Osteoblast (primary cell): ENCODE measurements around the gene MALT1. TPM values are rescaled to one million over a fixed set of nuclear protein-coding genes. Genes with fewer than 3 reads are reported as not detected.

Experiments
- DNase-seq: peaks from one replicate; pipeline ENCODE4 v3.0.0; 2011; ENCODE audit warnings: low spot score, mixed read lengths; ENCODE audit not compliant: insufficient read length; ENCODE audit errors: missing footprints
- H2AFZ ChIP-seq: 2 replicates; pipeline ENCODE4 v1.6.0; 2011; ENCODE audit warnings: mild to moderate bottlenecking, low read length
- H3K27ac ChIP-seq: 2 replicates; pipeline ENCODE4 v1.5.1; 2011; ENCODE audit warnings: mild to moderate bottlenecking, low read depth, low read length, moderate library complexity
- H3K27me3 ChIP-seq: 2 replicates; pipeline ENCODE4 v1.6.0; 2012; ENCODE audit warnings: mild to moderate bottlenecking, control low read depth, inconsistent platforms, low read length, moderate library complexity; ENCODE audit not compliant: insufficient read depth
- H3K36me3 ChIP-seq: 2 replicates; pipeline ENCODE4 v1.5.1; 2011; ENCODE audit warnings: mild to moderate bottlenecking, low read length, control low read depth, moderate library complexity; ENCODE audit not compliant: insufficient read depth
- H3K4me1 ChIP-seq: 2 replicates; pipeline ENCODE4 v1.5.1; 2011; ENCODE audit warnings: mild to moderate bottlenecking, low read length, control low read depth, moderate library complexity; ENCODE audit not compliant: insufficient read depth
- H3K4me2 ChIP-seq: 2 replicates; pipeline ENCODE4 v1.6.0; 2011; ENCODE audit warnings: mild to moderate bottlenecking, low read length; ENCODE audit not compliant: insufficient read depth
- H3K4me3 ChIP-seq: fragments of 200-600 bp; sonication (generic); 3 replicates; pipeline ENCODE4 v1.5.1; 2012; ENCODE audit warnings: mild to moderate bottlenecking, low read length, inconsistent platforms; ENCODE audit not compliant: insufficient read depth
- H3K79me2 ChIP-seq: 2 replicates; pipeline ENCODE4 v1.6.0; 2012; ENCODE audit warnings: mild to moderate bottlenecking, low read length, control low read depth, inconsistent platforms; ENCODE audit not compliant: insufficient read depth
- H3K9me3 ChIP-seq: 2 replicates; pipeline ENCODE4 v1.5.1; 2011; ENCODE audit warnings: low read depth, low read length, control low read depth
- H4K20me1 ChIP-seq: 2 replicates; pipeline ENCODE4 v1.6.0; 2012; ENCODE audit warnings: mild to moderate bottlenecking, low read length, control low read depth; ENCODE audit not compliant: insufficient read depth
- total RNA-seq: library from RNA; depleted of rRNA; stranded (reverse); fragments of >200 nt; gene quantifications from 2 replicates; pipeline ENCODE4 v1.2.3, GENCODE V29; 2012
- TF ChIP-seq, protein P1 (sequence below): IDR thresholded peaks from 2 replicates; pipeline ENCODE4 v1.5.1; 2011; ENCODE audit warnings: mild to moderate bottlenecking, low read depth, low read length, moderate library complexity; ENCODE audit errors: extremely low read depth

The MALT1 gene
- total RNA-seq, 1 donor: 55.7 TPM

DNA sequence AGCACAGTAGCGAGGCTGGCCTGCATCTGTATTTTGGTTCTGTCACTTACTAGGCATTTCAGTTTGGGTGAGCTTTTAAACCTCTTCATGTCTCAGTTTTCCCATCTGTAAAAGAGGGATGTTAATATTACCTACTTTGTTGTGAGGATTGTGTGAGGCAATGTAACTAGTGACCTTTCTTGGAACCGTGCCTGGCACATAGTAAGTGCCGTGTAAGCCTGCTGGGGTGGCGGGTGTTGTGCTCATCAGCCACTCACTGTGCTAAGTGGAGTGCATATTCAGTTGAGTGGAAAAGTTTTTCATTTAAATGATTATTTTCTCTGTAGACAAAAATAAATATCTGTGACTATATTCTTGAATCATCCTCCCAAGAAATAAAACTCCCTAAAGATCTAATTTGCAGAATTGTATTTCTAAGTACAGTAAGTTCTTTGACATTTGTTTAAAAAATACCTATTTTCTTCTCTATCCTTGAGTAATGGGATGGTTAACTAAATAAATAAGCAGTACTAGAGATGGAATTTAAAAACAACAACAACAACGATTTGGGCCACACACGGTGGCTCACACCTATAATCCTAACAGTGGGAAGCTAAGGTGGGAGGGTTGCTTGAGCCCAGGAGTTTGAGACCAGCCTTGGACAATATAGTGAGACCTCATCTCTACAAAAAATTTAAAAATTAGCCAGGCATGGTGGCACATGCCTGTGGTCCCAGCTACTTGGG is 56.7 kb downstream of the MALT1 start:
- Histone ChIP-seq H3K9me3 (no peaks in the 10 kb centered on the region), H3K27ac (no peak overlapping the region), H3K4me1 (no peaks in the 10 kb centered on the region), H3K79me2 (no peaks in the 10 kb centered on the region), H3K4me2 (no peak overlapping the region), H4K20me1 (no peaks in the 10 kb centered on the region), H3K36me3 (peaks cover 6% of the 10 kb centered on the region), H3K27me3 (no peaks in the 10 kb centered on the region), H2AFZ (no peak overlapping the region), H3K4me3 (no peak overlapping the region)
- no peak for DNase-seq
- TF ChIP-seq, protein P1, sequence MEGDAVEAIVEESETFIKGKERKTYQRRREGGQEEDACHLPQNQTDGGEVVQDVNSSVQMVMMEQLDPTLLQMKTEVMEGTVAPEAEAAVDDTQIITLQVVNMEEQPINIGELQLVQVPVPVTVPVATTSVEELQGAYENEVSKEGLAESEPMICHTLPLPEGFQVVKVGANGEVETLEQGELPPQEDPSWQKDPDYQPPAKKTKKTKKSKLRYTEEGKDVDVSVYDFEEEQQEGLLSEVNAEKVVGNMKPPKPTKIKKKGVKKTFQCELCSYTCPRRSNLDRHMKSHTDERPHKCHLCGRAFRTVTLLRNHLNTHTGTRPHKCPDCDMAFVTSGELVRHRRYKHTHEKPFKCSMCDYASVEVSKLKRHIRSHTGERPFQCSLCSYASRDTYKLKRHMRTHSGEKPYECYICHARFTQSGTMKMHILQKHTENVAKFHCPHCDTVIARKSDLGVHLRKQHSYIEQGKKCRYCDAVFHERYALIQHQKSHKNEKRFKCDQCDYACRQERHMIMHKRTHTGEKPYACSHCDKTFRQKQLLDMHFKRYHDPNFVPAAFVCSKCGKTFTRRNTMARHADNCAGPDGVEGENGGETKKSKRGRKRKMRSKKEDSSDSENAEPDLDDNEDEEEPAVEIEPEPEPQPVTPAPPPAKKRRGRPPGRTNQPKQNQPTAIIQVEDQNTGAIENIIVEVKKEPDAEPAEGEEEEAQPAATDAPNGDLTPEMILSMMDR: no peak

DNA sequence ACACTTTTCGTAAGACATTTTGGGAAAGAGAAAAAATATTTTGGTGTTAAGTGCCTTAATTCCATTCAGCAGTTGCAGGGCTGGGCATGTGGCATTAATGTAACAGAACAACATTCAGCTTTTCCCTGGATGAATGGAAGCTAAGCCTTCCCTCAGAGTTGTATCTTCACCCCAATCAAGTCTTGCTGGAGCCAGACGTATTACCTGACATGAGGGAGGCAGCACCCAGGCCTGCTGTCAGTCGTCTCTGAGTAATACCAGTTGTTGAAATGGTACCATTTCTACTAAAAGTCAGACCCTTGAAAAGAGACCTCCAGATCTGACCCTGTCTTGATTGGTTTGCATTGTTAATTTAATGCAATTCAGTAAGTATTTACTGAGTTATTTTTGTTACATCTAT is 57.5 kb downstream of the MALT1 start:
- no peaks in the 10 kb centered on the region for H3K79me2 ChIP-seq
- H3K27ac ChIP-seq: no peak overlapping the region
- no peaks in the 10 kb centered on the region for H3K9me3 ChIP-seq
- no peaks in the 10 kb centered on the region for H4K20me1 ChIP-seq
- no peaks in the 10 kb centered on the region for H3K4me1 ChIP-seq
- TF ChIP-seq, protein P1: no peak
- H3K36me3 ChIP-seq: peaks cover 8% of the 10 kb centered on the region
- no peak overlapping the region for H3K4me2 ChIP-seq
- H3K27me3 ChIP-seq: no peaks in the 10 kb centered on the region
- no peak overlapping the region for H2AFZ ChIP-seq
- no peak for DNase-seq
- H3K4me3 ChIP-seq: no peak overlapping the region

DNA sequence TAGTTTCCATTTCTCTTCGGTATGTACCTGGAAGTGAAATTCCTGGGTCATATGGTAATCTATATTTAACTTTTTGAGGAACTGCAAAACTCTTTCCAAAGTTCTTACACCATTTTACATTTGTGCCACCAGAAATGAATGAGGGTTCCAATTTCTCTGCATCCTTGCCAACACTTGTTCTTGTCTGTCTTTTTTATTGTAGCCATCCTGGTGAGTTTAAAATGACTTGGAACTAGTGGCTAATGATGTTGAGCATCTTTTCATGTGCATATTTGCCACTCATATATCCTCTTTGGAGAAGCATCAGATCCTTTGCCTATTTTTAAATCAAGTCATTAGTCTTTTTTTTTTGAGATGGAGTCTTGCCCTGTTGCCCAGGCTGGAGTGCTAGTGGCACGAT is 59.4 kb downstream of the MALT1 start:
- H3K4me1 ChIP-seq: no peaks in the 10 kb centered on the region
- H3K4me2 ChIP-seq: no peak overlapping the region
- no peak overlapping the region for H3K4me3 ChIP-seq
- H3K9me3 ChIP-seq: no peaks in the 10 kb centered on the region
- TF ChIP-seq, protein P1: no peak
- no peaks in the 10 kb centered on the region for H4K20me1 ChIP-seq
- peaks cover 25% of the 10 kb centered on the region for H3K36me3 ChIP-seq
- no peak overlapping the region for H2AFZ ChIP-seq
- DNase-seq: no peak
- no peaks in the 10 kb centered on the region for H3K27me3 ChIP-seq
- no peaks in the 10 kb centered on the region for H3K79me2 ChIP-seq
- no peak overlapping the region for H3K27ac ChIP-seq

DNA sequence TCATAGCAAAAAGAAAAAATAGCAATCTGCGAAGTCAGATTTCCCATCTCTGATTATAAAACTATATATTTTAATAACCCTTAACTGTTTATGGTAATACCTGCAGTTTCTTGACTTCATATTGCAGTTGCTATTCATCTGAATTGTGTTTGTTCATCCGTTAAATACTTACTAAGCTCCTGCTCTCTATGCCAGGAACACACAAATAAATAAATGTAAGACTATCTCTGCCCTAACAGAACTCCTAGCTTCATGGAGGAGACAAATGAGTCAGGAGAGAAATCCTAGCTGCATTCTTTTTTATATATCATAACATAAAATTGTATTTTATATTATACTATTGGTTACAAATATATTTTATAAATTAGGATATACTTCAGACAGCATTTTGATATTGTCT is 61.2 kb downstream of the MALT1 start:
- Histone ChIP-seq H2AFZ (no peak overlapping the region), H3K4me3 (no peak overlapping the region), H3K4me1 (no peaks in the 10 kb centered on the region), H3K9me3 (no peaks in the 10 kb centered on the region), H3K27me3 (no peaks in the 10 kb centered on the region), H3K36me3 (peaks cover 38% of the 10 kb centered on the region), H3K79me2 (no peaks in the 10 kb centered on the region), H4K20me1 (no peaks in the 10 kb centered on the region), H3K27ac (no peak overlapping the region), H3K4me2 (no peak overlapping the region)
- TF ChIP-seq, protein P1: no peak
- no peak for DNase-seq
